ENCODE data around the gene SDR42E1.

SDR42E1 gene

GRCh38 chr16:82046941-82047340 is 35.7 kb upstream of the SDR42E1 start:
- Histone ChIP-seq H3K27me3 (ENCODE audit: insufficient read depth, low read depth) (no peaks in the 10 kb centered on the region), H3K4me1 (ENCODE audit: low read depth, poor library complexity, severe bottlenecking) (no peaks in the 10 kb centered on the region), H3K36me3 (ENCODE audit: insufficient read depth) (no peaks in the 10 kb centered on the region), H3K9ac (no peak overlapping the region), H3K27ac (no peak overlapping the region), H3K4me2 (no peak overlapping the region), H2AFZ (ENCODE audit: low read depth) (no peak overlapping the region), H3K79me2 (ENCODE audit: insufficient read depth, low read depth) (no peaks in the 10 kb centered on the region), H3K4me3 (IDR thresholded peaks at IDR 0.05; ENCODE audit: insufficient read depth, low read depth, low read length) (no peak overlapping the region), H4K20me1 (ENCODE audit: insufficient read depth) (no peaks in the 10 kb centered on the region)
- no peak for TF ChIP-seq CTCF (conservative IDR thresholded peaks at IDR 0.05; ENCODE audit: low read depth, low read length)

DNA sequence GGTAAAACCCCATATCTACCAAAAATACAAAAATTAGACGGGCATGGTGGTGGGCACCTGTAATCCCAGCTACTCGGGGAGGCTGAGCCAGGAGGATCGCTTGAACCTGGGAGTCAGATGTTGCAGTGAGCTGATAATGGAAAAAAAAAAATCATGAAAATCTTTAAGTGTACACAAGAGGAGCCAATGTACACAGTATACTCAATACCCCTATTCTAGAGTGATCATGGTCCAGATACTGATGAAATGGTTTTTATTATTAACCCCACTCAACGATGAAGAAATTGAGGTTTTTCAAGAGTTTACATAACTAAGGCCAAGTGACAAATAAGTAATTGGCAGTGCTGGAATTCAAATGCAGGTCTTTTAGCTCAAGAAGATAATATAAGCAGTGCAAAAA is 35.3 kb upstream of the SDR42E1 start:
- Histone ChIP-seq H3K9ac (no peak overlapping the region), H3K27me3 (ENCODE audit: insufficient read depth, low read depth) (no peaks in the 10 kb centered on the region), H2AFZ (ENCODE audit: low read depth) (no peak overlapping the region), H3K4me2 (no peak overlapping the region), H4K20me1 (ENCODE audit: insufficient read depth) (no peaks in the 10 kb centered on the region), H3K4me1 (ENCODE audit: low read depth, poor library complexity, severe bottlenecking) (no peaks in the 10 kb centered on the region), H3K27ac (no peak overlapping the region), H3K4me3 (IDR thresholded peaks at IDR 0.05; ENCODE audit: insufficient read depth, low read depth, low read length) (no peak overlapping the region), H3K79me2 (ENCODE audit: insufficient read depth, low read depth) (no peaks in the 10 kb centered on the region), H3K36me3 (ENCODE audit: insufficient read depth) (no peaks in the 10 kb centered on the region)
- TF ChIP-seq CTCF (conservative IDR thresholded peaks at IDR 0.05; ENCODE audit: low read depth, low read length) = no peak

- Histone ChIP-seq H3K27ac (no peak overlapping the region), H3K9ac (no peak overlapping the region), H3K27me3 (ENCODE audit: insufficient read depth, low read depth) (no peaks in the 10 kb centered on the region), H3K79me2 (ENCODE audit: insufficient read depth, low read depth) (no peaks in the 10 kb centered on the region), H3K36me3 (ENCODE audit: insufficient read depth) (no peaks in the 10 kb centered on the region), H3K4me3 (IDR thresholded peaks at IDR 0.05; ENCODE audit: insufficient read depth, low read depth, low read length) (no peak overlapping the region), H3K4me2 (no peak overlapping the region), H4K20me1 (ENCODE audit: insufficient read depth) (no peaks in the 10 kb centered on the region), H3K4me1 (ENCODE audit: low read depth, poor library complexity, severe bottlenecking) (no peaks in the 10 kb centered on the region), H2AFZ (ENCODE audit: low read depth) (no peak overlapping the region)
- no peak for TF ChIP-seq CTCF (conservative IDR thresholded peaks at IDR 0.05; ENCODE audit: low read depth, low read length)
Observed at GRCh38 chr16:82045465-82045864, 34.2 kb upstream of the SDR42E1 start.

- no peak for TF ChIP-seq CTCF (conservative IDR thresholded peaks at IDR 0.05; ENCODE audit: low read depth, low read length)
- Histone ChIP-seq H2AFZ (ENCODE audit: low read depth) (no peak overlapping the region), H3K27ac (no peak overlapping the region), H3K4me3 (IDR thresholded peaks at IDR 0.05; ENCODE audit: insufficient read depth, low read depth, low read length) (no peak overlapping the region), H3K36me3 (ENCODE audit: insufficient read depth) (no peaks in the 10 kb centered on the region), H3K79me2 (ENCODE audit: insufficient read depth, low read depth) (no peaks in the 10 kb centered on the region), H4K20me1 (ENCODE audit: insufficient read depth) (no peaks in the 10 kb centered on the region), H3K27me3 (ENCODE audit: insufficient read depth, low read depth) (no peaks in the 10 kb centered on the region), H3K4me1 (ENCODE audit: low read depth, poor library complexity, severe bottlenecking) (no peaks in the 10 kb centered on the region), H3K9ac (no peak overlapping the region), H3K4me2 (no peak overlapping the region)
Observed at GRCh38 chr16:82044585-82044911, 33.3 kb upstream of the SDR42E1 start.
